Epithelial cell of proximal tubule (primary cell): Measurements from ENCODE around the gene C1S. TPM values are rescaled to one million over a fixed set of nuclear protein-coding genes. Genes with fewer than 3 reads are reported as not detected.

Source experiments
- DNase-seq: peaks from one replicate; pipeline ENCODE4 v3.0.0-alpha.2; 2011; ENCODE audit warnings: low read depth
- H3K4me3 ChIP-seq: 2 replicates; pipeline ENCODE4 v1.5.1; 2011; ENCODE audit warnings: low read depth, mild to moderate bottlenecking, low read length
- total RNA-seq: library from RNA; depleted of rRNA; stranded (reverse); fragments of >200 nt; gene quantifications from 2 replicates; pipeline ENCODE4 v1.2.3, GENCODE V29; 2015
- TF ChIP-seq, protein P1 (sequence below): conservative IDR thresholded peaks from 2 replicates; pipeline ENCODE4 v1.5.1; 2012; ENCODE audit warnings: low read depth, mild to moderate bottlenecking, low read length

Gene C1S
- total RNA-seq, 1 donor from 2014 or later: 1.3 TPM

DNA sequence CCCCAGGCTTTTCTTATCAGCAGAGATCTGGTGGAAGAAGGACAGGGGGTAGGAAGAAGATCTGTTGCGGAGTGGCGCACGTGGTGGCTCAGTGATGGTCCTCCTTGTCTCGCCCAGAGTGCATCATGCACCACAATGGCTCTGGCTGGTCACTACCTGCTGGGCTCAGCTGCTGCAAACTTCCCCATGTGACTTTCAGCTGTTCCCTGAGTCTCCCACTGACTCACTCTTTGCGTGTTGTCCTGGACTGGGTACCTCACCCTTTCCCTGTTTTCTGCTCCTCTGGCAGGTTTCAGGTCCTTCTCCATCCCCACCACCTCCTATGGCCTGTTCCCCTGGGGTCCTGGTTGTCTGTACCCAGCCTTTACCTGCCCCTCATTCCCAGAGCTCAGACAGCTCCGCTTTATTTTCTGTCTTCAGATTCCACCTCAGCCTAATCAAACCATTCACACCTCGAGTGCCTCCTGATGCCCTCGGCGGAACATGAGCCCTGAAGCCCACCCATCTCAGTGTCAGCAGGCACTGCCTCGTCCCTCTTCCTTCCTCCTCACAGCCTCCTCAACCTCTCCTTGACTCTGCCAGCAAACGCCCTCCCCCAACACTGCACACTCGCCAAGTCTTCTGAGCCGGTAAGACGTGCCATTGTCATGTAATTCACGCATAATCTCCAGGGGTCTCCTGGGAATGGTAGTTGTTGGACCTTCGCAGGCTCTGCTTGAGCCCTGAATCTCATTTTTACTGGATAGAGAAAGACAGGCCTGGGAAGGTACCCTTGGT is 29.9 kb downstream of the C1S start:
- TF ChIP-seq, protein P1, sequence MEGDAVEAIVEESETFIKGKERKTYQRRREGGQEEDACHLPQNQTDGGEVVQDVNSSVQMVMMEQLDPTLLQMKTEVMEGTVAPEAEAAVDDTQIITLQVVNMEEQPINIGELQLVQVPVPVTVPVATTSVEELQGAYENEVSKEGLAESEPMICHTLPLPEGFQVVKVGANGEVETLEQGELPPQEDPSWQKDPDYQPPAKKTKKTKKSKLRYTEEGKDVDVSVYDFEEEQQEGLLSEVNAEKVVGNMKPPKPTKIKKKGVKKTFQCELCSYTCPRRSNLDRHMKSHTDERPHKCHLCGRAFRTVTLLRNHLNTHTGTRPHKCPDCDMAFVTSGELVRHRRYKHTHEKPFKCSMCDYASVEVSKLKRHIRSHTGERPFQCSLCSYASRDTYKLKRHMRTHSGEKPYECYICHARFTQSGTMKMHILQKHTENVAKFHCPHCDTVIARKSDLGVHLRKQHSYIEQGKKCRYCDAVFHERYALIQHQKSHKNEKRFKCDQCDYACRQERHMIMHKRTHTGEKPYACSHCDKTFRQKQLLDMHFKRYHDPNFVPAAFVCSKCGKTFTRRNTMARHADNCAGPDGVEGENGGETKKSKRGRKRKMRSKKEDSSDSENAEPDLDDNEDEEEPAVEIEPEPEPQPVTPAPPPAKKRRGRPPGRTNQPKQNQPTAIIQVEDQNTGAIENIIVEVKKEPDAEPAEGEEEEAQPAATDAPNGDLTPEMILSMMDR: no peak
- no peak for DNase-seq
- no peak overlapping the region for H3K4me3 ChIP-seq

DNA sequence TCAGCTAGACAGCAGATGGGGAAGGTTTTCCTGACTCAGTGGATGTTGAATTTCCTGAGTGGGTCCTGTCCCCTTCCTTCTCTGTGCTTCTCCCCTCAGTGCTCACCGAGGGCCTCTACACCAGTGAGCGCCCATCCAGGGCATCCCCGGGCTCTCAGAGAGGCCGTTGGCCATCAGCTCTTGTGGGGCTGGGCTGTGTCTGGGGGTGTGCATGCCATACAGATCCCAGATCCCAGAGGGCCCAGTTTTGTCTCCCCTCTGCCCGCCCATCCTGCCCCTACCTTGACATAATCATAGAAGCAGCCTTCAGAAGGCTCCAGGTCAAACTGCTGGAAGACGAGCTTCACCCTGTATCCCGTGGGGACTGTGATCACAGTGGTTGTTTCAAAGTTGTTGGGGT is 30.7 kb downstream of the C1S start:
- H3K4me3 ChIP-seq: no peak overlapping the region
- DNase-seq: no peak
- TF ChIP-seq, protein P1: no peak

DNA sequence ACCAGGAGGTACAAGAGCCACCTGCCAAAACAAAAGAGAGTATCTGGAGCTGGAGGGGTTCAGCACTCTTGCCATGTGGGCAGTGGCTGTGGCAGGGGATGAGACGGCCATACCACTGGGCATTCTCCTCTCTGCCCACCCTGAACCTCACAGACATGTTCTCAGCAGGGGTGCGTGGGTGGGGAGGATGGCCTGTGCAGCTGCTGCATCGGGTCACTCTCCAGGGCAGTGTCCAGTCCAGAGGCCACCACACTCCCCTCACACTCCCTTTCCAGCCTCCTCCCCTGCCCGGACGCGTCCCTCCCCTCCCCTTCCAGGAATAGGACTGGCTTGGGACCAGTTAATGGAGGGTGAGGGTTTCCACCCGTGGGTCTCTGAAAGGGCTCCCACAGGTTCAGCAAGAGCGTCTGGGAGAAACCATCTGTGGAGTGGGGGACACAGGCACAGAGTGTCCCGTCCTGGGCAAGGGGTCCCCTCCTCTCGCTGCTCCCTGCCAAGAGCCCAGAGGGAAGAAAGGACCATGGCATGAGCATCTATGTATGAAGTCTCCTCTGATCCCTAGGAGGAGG is 31.2 kb downstream of the C1S start:
- TF ChIP-seq, protein P1: no peak
- DNase-seq: no peak
- H3K4me3 ChIP-seq: peak overlapping the region; percentile 64

DNA sequence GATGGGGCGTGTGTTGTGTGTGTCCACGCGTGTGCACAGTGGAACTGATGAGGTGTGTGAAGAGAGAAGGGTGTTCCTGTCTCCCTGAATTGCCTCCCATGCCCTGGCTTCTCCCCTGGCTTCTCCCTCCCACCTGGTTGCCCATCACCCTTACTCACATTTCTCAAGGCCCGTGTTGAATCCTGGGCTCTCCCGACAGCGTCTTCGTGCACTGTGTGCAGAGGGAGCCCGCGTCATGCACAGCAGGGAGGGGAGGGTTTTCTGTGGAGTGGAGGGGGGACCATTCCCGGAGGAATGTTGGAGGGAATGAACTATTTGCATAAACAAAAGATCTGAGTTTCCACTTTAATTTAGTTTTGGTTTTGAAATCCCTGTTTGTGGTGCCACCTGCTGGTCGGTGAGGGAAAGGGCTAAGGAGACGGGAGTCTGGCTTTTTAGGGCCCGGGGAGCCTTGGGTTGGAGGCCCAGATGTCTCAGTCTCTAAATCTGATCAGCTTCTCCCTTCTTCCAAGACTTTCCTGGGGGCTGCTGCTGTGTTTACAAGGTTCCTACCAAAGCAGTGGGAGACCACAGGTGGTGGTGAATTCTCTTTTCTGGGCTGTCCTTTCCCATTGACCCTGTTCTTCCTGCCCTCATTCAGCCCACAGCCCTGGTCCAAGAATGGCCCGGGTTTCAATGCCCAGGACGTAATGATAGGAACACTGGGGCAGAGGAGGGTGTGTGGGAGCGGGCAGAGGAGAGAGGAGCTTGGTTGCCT is 31.9 kb downstream of the C1S start, which contains the start of gene C1R:
TSS of gene C1R (minus strand) at position 217 of the 757 bp plus-strand sequence. CDS start at position 160, 57 bp downstream.
- no peak for DNase-seq
- TF ChIP-seq, protein P1: peak; percentile 95
- peak within 1 kb of the TSS; percentile 64 for H3K4me3 ChIP-seq

DNA sequence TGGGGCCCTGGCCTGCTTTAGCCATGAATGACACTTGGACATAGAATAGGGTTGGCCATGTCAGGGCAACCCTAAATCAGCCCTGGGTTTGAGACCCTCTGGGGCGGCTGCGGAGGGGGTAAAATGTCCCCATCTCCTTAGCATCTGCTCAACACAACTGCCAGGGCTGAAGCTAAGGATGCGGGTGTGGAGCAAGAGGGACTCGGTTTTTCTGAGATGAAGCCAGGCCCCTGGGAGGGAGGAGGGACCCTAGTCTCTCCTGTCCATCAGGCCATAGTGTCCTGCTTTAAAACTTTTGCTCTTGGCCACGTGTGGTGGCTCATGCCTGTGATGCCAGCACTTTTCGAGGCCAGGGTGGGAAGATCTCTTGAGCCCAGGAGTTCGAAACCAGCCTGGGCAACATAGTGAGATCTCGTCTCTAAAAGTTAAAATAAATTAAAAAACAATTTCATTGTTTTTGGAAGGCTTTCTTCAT is 32.5 kb downstream of the C1S start:
- no peak for DNase-seq
- TF ChIP-seq, protein P1: no peak
- H3K4me3 ChIP-seq: no peak overlapping the region

DNA sequence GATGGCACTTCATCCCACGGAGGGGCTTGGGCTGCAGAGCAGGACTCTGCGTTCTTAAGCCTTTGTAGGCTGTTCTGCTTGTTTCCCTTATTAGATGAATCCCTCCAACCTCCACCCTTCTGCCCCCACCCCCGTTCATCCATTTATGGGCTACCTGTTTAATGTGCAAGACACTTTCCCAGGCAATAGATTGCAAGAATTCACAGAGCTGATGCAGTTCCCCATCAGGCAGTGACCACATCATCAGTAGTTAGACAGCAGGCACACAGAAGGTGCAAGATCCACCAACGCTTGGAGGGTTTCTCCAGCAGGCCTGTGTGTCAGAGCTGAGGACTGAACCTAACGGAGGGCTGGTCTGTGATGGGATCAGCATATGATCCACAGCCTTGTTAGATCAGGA is 33.0 kb downstream of the C1S start:
- no peak overlapping the region for H3K4me3 ChIP-seq
- TF ChIP-seq, protein P1: no peak
- no peak for DNase-seq
